Lower lobe of right lung (tissue), 2 donors: Measurements from ENCODE around the gene PHACTR3. TPM values are rescaled to one million over a fixed set of nuclear protein-coding genes. Genes with fewer than 3 reads are reported as not detected.

Experiments used
- ATAC-seq, 2 donors: fragments of 200-7000 bp; cut with Tn5 transposase; one replicate each; pipeline ENCODE4 v1.9.1; 2020 to 2022; ENCODE audit warnings: mild to moderate bottlenecking in 2 of 2, moderate library complexity in 2 of 2
- DNase-seq: peaks from one replicate; pipeline ENCODE4 v3.0.0-alpha.2; 2020
- H3K27ac ChIP-seq: fragments of 200-600 bp; one replicate; pipeline ENCODE4 v1.8.0; 2022
- H3K27me3 ChIP-seq: fragments of 200-600 bp; one replicate; pipeline ENCODE4 v1.8.0; 2022; ENCODE audit warnings: low read depth
- H3K36me3 ChIP-seq: fragments of 200-600 bp; one replicate; pipeline ENCODE4 v1.8.0; 2022; ENCODE audit warnings: mild to moderate bottlenecking
- H3K4me1 ChIP-seq: fragments of 200-600 bp; one replicate; pipeline ENCODE4 v1.8.0; 2022
- H3K4me3 ChIP-seq: fragments of 200-600 bp; one replicate; pipeline ENCODE4 v1.8.0; 2022; ENCODE audit warnings: mild to moderate bottlenecking
- H3K9me3 ChIP-seq: fragments of 200-600 bp; one replicate; pipeline ENCODE4 v1.8.0; 2022
- CTCF ChIP-seq: fragments of 200-600 bp; IDR thresholded peaks from one replicate; pipeline ENCODE4 v1.8.0; 2022; ENCODE audit warnings: antibody characterized with exemption, mild to moderate bottlenecking
- intact Hi-C: fragments of 100-400 bp; cut with DNase I; formaldehyde crosslinking; loops from one replicate; pipeline ENCODE4 v1.11.0; 2022
- total RNA-seq: library from RNA; stranded (reverse); fragmentation: NEBNext Ultra II Directional; extraction: Animal tissue kit (Norgen Biotek cat#: 25700); gene quantifications from one replicate; pipeline ENCODE4 v1.2.1, GENCODE V29; 2021
- donor health status: DM: no; HTN: yes; CAD: no; lungs with severe emphysema.

Gene PHACTR3
- total RNA-seq, 1 donor from 2014 or later, result 9.0 TPM

- Histone ChIP-seq H3K9me3 (peaks cover 11% of the 10 kb centered on the region), H3K4me3 (no peak overlapping the region), H3K27ac (no peak overlapping the region), H3K36me3 (no peaks in the 10 kb centered on the region), H3K4me1 (no peaks in the 10 kb centered on the region), H3K27me3 (no peaks in the 10 kb centered on the region)
- no peak for TF ChIP-seq CTCF
- intact Hi-C loops, result no loop called here
- no peak for ATAC-seq
- no peak for DNase-seq
Measured at GRCh38 chr20:59802471-59803221, 198.3 kb downstream of the PHACTR3 start.

- DNase-seq (no peak), ATAC-seq (no peak)
- H3K27ac ChIP-seq, result no peak overlapping the region
- H3K36me3 ChIP-seq, result no peaks in the 10 kb centered on the region
- peaks cover 10% of the 10 kb centered on the region for H3K9me3 ChIP-seq
- H3K4me1 ChIP-seq, result no peaks in the 10 kb centered on the region
- TF ChIP-seq CTCF, result no peak
- H3K4me3 ChIP-seq, result no peak overlapping the region
- no peaks in the 10 kb centered on the region for H3K27me3 ChIP-seq
- intact Hi-C loops, result no loop called here
Measured at GRCh38 chr20:59804347-59804746, 200.0 kb downstream of the PHACTR3 start.

DNA sequence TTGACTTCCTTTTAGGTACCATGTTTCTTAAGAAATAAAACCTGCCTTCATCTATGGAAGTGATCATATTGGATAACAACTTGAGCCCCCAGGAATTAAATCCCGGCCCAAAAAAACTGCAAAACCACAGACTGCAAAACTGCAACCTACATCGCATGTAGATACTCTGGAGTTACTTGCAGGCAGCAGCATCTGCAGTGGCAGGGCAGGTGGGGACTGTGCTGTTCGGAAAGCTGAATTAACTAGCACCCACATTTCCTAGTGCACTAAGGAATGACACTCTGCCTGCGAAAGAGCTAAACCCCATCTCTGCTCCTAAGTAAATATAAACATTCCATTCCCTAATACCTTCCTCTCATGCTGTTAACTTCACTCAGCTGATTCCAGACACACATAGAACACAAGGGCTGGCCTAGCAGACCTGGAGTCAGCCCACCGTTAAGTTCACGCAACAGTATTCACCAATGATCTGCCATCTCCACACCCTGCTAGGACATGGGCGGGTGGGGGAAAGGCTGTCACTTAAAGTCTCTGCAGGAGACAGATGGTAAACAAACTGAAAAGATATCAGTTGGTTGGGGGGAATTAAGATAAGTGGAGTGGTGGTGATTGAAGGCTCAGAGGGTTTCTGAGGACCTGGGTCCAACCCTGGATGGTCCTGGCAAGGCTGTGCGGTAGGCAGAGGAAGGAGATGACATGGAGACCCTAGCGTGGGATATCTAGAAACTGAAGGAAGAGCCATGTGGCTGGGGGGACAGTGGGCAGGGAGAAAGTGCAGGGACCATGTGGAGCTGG lies 200.7 kb downstream of the PHACTR3 start:
- H3K9me3 ChIP-seq, result peaks cover 6% of the 10 kb centered on the region
- DNase-seq (no peak), ATAC-seq (peak in 1 of 2 donors; percentile 12)
- no peak for TF ChIP-seq CTCF
- H3K4me1 ChIP-seq, result no peaks in the 10 kb centered on the region
- H3K27ac ChIP-seq, result no peak overlapping the region
- intact Hi-C loops, result no loop called here
- H3K4me3 ChIP-seq, result no peak overlapping the region
- no peaks in the 10 kb centered on the region for H3K27me3 ChIP-seq
- no peaks in the 10 kb centered on the region for H3K36me3 ChIP-seq

GRCh38 chr20:59805786-59806577 lies 201.6 kb downstream of the PHACTR3 start:
- Histone ChIP-seq H3K36me3 (no peaks in the 10 kb centered on the region), H3K27ac (no peak overlapping the region), H3K9me3 (no peaks in the 10 kb centered on the region), H3K4me1 (no peaks in the 10 kb centered on the region), H3K4me3 (no peak overlapping the region), H3K27me3 (no peaks in the 10 kb centered on the region)
- DNase-seq (no peak), ATAC-seq (no peak)
- TF ChIP-seq CTCF, result no peak
- intact Hi-C loops, result no loop called here

- ATAC-seq, result no peak
- Histone ChIP-seq H3K4me3 (no peak overlapping the region), H3K9me3 (no peaks in the 10 kb centered on the region), H3K27ac (no peak overlapping the region), H3K27me3 (no peaks in the 10 kb centered on the region), H3K36me3 (no peaks in the 10 kb centered on the region), H3K4me1 (no peaks in the 10 kb centered on the region)
- intact Hi-C loops, result no loop called here
- no peak for TF ChIP-seq CTCF
- DNase-seq, result no peak
Measured at GRCh38 chr20:59806578-59806975, 202.2 kb downstream of the PHACTR3 start.
